GM18873 (cell line): ENCODE results near the gene ZNF839.
A peak's percentile ranks its signal among the peaks of the same experiment; 100 is the strongest.
"Not testable (repeated sequence)": the region's sequence is repeated elsewhere in the genome, so short reads cannot be mapped to it uniquely, and the experiment has no call there.

Experiments used
- ATAC-seq: cut with Tn5 transposase; IDR thresholded peaks from one replicate; pipeline ENCODE4 v1.9.1; 2021; ENCODE audit warnings: mild to moderate bottlenecking, moderate library complexity, moderate number of reproducible peaks; ENCODE audit not compliant: unreplicated experiment, low FRiP score

ZNF839 gene

GRCh38 chr14:102333795-102334705 is 14.5 kb downstream of the ZNF839 start:
- ATAC-seq: no peak

GRCh38 chr14:102335163-102335562 is 15.6 kb downstream of the ZNF839 start:
- ATAC-seq: no peak

DNA sequence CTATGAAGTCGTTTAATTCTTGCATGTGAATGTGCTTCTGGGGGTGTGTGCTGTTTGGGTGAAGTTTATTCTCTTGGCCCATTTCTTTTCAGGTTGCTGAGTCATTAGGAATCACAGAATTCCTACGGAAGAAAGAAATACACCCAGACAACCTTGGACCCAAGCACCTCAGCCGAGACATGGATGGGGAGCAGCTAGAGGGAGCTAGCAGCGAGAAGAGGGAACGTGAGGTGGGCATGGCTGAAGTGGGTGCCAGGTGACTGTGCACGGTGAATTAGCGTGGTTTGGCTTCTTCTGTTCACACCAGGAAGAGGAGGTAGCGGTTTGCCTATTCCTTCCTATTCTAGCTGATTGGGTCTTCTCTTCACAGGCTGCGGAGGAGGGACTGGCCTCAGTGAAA is 19.2 kb downstream of the ZNF839 start:
- no peak for ATAC-seq

- ATAC-seq: no peak
These were observed 22.0 kb downstream of the ZNF839 start for GRCh38 chr14:102341566-102341965.

- ATAC-seq: no peak
These were observed 22.7 kb downstream of the ZNF839 start for GRCh38 chr14:102342238-102342637.

DNA sequence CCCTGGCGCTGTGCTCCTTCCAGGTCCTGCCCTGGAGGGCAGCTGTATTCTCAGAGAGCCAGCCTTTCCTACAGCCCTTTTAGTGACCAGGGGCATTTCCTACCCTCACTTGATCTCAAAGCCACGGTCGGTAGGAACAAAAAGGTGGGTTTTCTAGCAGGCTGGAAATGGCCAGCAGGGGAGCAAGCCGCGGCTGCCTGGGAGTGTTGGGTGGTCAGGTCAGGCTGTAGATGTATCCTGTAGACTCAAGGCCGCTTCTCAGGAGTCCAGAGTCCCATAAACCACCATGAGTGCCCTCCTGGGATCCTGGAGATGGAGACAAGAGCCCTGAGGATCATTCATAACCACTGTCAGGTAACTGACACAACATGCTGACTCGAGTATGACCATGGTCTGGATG is 24.5 kb downstream of the ZNF839 start:
- ATAC-seq: no peak

- ATAC-seq: no peak
These were observed 24.9 kb downstream of the ZNF839 start for GRCh38 chr14:102344485-102344884.

- ATAC-seq: no peak
These were observed 25.7 kb downstream of the ZNF839 start for GRCh38 chr14:102345232-102345631.

- ATAC-seq: no peak
These were observed 27.1 kb downstream of the ZNF839 start for GRCh38 chr14:102346645-102347044.

DNA sequence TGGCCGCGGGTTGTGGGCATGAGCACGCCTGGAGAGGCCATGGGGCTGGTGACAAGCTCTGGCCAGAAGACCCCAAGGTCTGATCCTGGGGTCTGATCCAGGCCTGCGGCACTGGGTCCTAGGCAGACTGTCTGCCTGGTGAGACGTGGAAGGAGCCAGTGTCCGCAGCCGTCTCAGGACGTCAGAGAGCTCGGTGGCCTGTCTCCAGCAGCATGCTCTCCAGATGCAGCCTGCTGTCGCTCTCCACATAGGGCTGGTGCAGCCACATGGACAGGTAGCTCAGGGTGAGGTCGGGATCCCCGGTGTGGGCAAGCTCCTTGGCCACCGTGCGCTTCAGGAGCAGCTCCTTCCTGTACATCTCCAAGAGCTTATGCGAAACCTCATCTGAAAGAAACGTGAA is 28.8 kb downstream of the ZNF839 start:
- no peak for ATAC-seq

GRCh38 chr14:102351023-102351422 is 31.5 kb downstream of the ZNF839 start:
- no peak for ATAC-seq

DNA sequence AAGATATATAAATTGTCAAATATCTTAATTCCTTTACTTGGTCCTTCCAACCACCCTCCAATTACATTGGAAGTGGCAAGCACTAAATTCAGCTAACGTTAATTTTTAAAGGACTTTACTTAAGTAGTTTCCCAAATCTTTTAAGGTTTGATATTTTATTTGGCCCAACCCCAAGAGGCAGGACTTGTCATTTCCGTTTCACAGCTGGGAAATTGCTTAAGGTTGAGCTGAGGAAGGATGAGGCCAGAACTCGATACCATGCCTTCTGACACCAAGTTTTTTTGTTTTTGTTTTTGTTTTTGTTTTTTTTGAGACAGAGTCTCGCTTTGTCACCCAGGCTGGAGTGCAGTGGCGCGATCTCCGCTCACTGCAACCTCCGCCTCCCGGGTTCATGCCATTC is 32.0 kb downstream of the ZNF839 start:
- ATAC-seq: not testable (repeated sequence)

GRCh38 chr14:102352213-102352612 is 32.7 kb downstream of the ZNF839 start:
- ATAC-seq: no peak

- no peak for ATAC-seq
These were observed 33.6 kb downstream of the ZNF839 start for GRCh38 chr14:102353126-102353619.

- ATAC-seq: no peak
These were observed 36.7 kb downstream of the ZNF839 start for GRCh38 chr14:102356280-102356679.

GRCh38 chr14:102359341-102359740 is 39.8 kb downstream of the ZNF839 start:
- no peak for ATAC-seq

- no peak for ATAC-seq
These were observed 40.8 kb downstream of the ZNF839 start for GRCh38 chr14:102360388-102360787.

DNA sequence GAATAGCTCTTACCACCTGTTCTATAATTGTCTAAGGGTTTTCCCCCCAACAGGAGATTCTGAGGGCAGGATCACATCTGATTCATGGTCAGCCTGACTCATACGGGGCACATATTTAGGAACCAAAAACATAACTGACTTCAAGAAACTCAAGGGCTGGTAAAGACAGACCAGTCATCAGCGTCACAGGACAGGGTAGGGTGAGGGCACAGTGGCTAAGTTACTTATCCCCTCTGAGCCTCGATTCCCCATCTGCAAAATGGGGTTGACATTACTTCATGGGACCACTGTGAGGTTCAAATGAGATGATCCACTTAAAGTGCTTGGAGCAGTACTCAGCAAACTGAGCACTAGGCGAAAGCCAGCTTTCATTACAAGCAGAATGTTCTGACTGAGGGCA is 42.5 kb downstream of the ZNF839 start:
- ATAC-seq: peak; percentile 30

DNA sequence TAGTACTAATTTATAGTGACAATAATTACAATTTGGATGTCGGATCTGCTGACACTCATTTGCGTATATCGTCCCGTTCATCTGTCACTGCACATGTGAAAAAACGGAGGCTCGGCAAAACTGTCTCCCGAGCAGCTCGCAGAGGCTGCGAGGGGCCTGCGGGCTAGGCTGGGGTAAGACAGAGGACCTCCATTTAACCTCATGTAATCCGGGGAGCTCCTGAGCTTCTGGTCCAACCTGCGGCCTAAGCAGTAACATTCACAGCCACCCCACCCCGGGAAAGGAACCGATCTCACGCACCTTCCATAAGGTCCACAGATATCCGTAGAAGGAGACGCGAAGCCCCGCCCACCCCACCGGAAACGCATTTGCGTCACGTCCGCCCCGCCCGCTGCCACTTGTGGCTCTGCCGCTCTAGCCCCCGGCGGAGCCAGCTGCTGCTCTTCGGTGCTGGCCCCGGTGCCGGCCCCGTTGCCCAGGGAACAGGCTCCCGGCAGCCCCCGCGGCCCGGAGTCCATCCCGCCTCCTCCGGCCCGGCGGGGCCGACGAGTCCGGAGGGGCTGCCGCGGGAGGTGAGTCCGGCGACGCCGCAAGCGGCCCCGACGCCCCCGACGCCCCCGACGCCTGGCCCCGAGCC is 43.1 kb downstream of the ZNF839 start, which contains the start of the genes CINP and TECPR2:
Gene CINP, minus strand, starts transcription at position 346 of the 637 bp plus-strand sequence. Its CDS starts 39 bp downstream, at position 307.
Gene TECPR2, plus strand, starts transcription at position 397 of the 637 bp plus-strand sequence. CDS start 13,781 bp downstream, outside the sequence.
- peak; percentile 78 for ATAC-seq

DNA sequence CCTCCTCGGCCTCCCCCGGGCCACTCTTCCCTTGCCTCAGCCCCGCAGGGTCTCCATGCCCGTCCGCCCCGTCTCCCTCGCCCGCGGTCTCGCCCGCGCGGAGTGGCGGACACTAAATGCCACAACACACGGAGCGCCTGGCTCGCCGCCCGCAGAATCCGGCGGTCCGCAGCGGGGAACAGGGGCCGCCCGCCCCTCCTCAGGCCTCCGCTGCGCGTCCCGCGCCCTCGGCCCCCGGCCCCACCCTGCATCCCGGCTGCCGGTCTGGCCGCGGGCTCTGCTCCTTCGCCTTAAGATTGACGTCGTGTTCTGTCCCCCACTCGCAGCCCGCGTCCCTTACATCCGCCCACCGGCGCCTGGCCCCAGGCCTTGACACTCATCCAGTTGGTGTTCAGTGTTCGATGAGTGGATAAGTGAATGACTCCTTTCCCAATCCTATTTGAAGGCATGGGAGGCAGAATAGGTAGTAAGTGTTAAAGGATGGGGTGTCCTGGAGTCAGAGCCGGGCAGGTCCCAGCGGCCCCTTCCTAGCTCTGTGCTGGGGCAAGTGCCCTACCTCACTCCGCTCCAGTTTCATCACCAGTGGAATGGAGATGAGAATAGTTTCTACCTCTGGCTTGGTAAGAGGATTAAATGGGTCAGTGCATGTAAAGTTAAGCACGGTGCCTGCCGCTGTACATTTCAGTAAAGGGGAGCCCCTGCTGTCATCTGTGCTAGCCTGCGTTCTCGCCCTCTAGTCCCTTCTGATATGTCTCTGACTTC is 43.8 kb downstream of the ZNF839 start:
- peak; percentile 17 for ATAC-seq
